Peyer's patch (tissue), 4 donors: ENCODE results near the gene INTS13.

Experiments
- CTCF ChIP-seq, 6 experiments: fragments of 450-650 bp in 4 of 6; fragments of 200-600 bp in 2 of 6; sonication (generic) in 1 of 6; IDR thresholded peaks; one replicate each; pipeline ENCODE4 v1.5.1; 2017 to 2019; ENCODE audit warnings: antibody characterized with exemption in 6 of 6, mild to moderate bottlenecking in 3 of 6, moderate library complexity in 1 of 6
- POLR2A ChIP-seq, 2 donors: fragments of 450-650 bp; IDR thresholded peaks; one replicate each; pipeline ENCODE4 v1.5.1; 2017; ENCODE audit warnings: antibody characterized with exemption in 2 of 2, mild to moderate bottlenecking in 2 of 2, moderate library complexity in 2 of 2

GRCh38 chr12:26868447-26869103 is 69.2 kb downstream of the INTS13 start:
- TF ChIP-seq CTCF (IDR thresholded peaks at IDR 0.05) (no peak), POLR2A (IDR thresholded peaks at IDR 0.05) (no peak)
